Hepatocyte (in vitro differentiated cells): ENCODE data around the gene TFAM. TPM values are rescaled to one million over a fixed set of nuclear protein-coding genes. Genes with fewer than 3 reads are reported as not detected.
A peak's percentile ranks its signal among the peaks of the same experiment; 100 is the strongest.

Source experiments
- DNase-seq: peaks from one replicate; pipeline ENCODE4 v3.0.0-alpha.2; 2016; ENCODE audit warnings: low spot score
- H2AFZ ChIP-seq: fragments of 200-600 bp; sonication (generic); 2 replicates; pipeline ENCODE4 v1.6.0; 2016; ENCODE audit warnings: antibody characterized with exemption, mild to moderate bottlenecking
- H3K27ac ChIP-seq: fragments of 200-600 bp; sonication (generic); 2 replicates; pipeline ENCODE4 v1.5.1; 2016; ENCODE audit warnings: mild to moderate bottlenecking
- H3K27me3 ChIP-seq: fragments of 200-600 bp; sonication (generic); 2 replicates; pipeline ENCODE4 v1.6.1; 2016
- H3K36me3 ChIP-seq: fragments of 200-600 bp; sonication (generic); replicated peaks from 2 replicates; pipeline ENCODE4 v1.5.1; 2016; ENCODE audit warnings: low read depth; ENCODE audit not compliant: insufficient read depth
- H3K4me1 ChIP-seq: fragments of 200-600 bp; sonication (generic); 2 replicates; pipeline ENCODE4 v1.5.1; 2016; ENCODE audit warnings: mild to moderate bottlenecking, moderate library complexity; ENCODE audit not compliant: insufficient read depth
- H3K4me2 ChIP-seq: fragments of 200-600 bp; sonication (generic); 2 replicates; pipeline ENCODE4 v1.6.0; 2016
- H3K4me3 ChIP-seq: fragments of 200-600 bp; sonication (generic); 2 replicates; pipeline ENCODE4 v1.5.1; 2016; ENCODE audit warnings: mild to moderate bottlenecking
- H3K79me2 ChIP-seq: fragments of 200-600 bp; sonication (generic); 2 replicates; pipeline ENCODE4 v1.6.0; 2017; ENCODE audit warnings: mild to moderate bottlenecking
- H3K9me2 ChIP-seq: fragments of 200-600 bp; sonication (generic); replicated peaks from 2 replicates; pipeline ENCODE4 v1.6.0; 2017; ENCODE audit warnings: mild to moderate bottlenecking; ENCODE audit not compliant: insufficient read depth
- H3K9me3 ChIP-seq: fragments of 200-600 bp; sonication (generic); 2 replicates; pipeline ENCODE4 v1.5.1; 2016; ENCODE audit warnings: low read depth, mild to moderate bottlenecking
- H4K20me1 ChIP-seq: fragments of 200-600 bp; sonication (generic); 2 replicates; pipeline ENCODE4 v1.6.0; 2016; ENCODE audit warnings: mild to moderate bottlenecking; ENCODE audit not compliant: insufficient read depth, poor library complexity, severe bottlenecking
- EZH2 ChIP-seq: fragments of 200-600 bp; sonication (generic); IDR thresholded peaks from 2 replicates; pipeline ENCODE4 v1.6.1; 2016; ENCODE audit warnings: antibody characterized with exemption, mild to moderate bottlenecking, borderline replicate concordance
- EZH2phosphoT487 ChIP-seq: fragments of 200-600 bp; sonication (generic); IDR thresholded peaks from one replicate; pipeline ENCODE4 v1.6.1; 2018; ENCODE audit warnings: antibody characterized with exemption, mild to moderate bottlenecking, low read depth, moderate library complexity; ENCODE audit not compliant: unreplicated experiment, severe bottlenecking
- WGBS: methylation state at CpG from one replicate; pipeline ENCODE4 v1.1.6; 2016; ENCODE audit warnings: low lambda C conversion rate; ENCODE audit errors: missing lambda C conversion rate; 5-methylcytosine and 5-hydroxymethylcytosine counted together
- polyA plus RNA-seq: library from polyadenylated mRNA; unstranded; fragments of >200 nt; fragmentation: Nextera tagmentation; extraction: Ambion mirVana; gene quantifications from 2 replicates; pipeline ENCODE4 v1.2.1, GENCODE V29; 2016
- total RNA-seq: library from RNA; depleted of rRNA; stranded (reverse); fragments of >200 nt; gene quantifications from 2 replicates; pipeline ENCODE4 v1.2.3, GENCODE V29; 2014
- TF ChIP-seq, protein P1 (sequence below): fragments of 200-600 bp; sonication (generic); IDR thresholded peaks from 2 replicates; pipeline ENCODE4 v1.5.1; 2016; ENCODE audit warnings: antibody characterized with exemption, mild to moderate bottlenecking; ENCODE audit not compliant: poor library complexity

Gene TFAM
- total and polyA plus RNA-seq, 2 experiments from 2014 or later: 26.0 to 27.7 TPM

DNA sequence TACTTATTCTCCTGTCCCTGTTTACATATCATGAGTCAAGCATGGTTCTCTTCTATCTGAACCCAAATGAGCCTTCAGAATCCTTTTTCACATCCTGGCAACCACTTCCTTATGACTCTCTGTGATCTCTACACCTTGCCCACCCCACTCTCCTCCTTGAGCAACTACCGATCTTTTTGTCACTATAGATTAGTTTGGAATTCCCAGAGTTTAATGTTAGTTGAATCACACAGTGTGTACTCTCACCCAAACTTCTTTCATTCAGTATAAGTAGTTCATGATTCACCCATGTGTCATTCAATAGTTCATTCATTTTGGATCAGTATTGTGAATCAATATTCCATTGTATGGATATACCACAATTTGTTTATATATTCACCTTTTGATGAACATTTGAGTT is 55.3 kb downstream of the TFAM start:
- DNase-seq: no peak
- no peaks in the 10 kb centered on the region for H4K20me1 ChIP-seq
- H3K79me2 ChIP-seq: no peaks in the 10 kb centered on the region
- H3K4me1 ChIP-seq: peaks cover 5% of the 10 kb centered on the region
- no peaks in the 10 kb centered on the region for H3K9me2 ChIP-seq
- no peaks in the 10 kb centered on the region for H3K9me3 ChIP-seq
- 3% methylated on average over 1 of the region's 1 CpG for WGBS
- H3K27me3 ChIP-seq: no peaks in the 10 kb centered on the region
- no peak overlapping the region for H3K4me2 ChIP-seq
- TF ChIP-seq EZH2 (no peak), EZH2phosphoT487 (no peak)
- TF ChIP-seq, protein P1, sequence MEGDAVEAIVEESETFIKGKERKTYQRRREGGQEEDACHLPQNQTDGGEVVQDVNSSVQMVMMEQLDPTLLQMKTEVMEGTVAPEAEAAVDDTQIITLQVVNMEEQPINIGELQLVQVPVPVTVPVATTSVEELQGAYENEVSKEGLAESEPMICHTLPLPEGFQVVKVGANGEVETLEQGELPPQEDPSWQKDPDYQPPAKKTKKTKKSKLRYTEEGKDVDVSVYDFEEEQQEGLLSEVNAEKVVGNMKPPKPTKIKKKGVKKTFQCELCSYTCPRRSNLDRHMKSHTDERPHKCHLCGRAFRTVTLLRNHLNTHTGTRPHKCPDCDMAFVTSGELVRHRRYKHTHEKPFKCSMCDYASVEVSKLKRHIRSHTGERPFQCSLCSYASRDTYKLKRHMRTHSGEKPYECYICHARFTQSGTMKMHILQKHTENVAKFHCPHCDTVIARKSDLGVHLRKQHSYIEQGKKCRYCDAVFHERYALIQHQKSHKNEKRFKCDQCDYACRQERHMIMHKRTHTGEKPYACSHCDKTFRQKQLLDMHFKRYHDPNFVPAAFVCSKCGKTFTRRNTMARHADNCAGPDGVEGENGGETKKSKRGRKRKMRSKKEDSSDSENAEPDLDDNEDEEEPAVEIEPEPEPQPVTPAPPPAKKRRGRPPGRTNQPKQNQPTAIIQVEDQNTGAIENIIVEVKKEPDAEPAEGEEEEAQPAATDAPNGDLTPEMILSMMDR: no peak
- H3K4me3 ChIP-seq: no peak overlapping the region
- H2AFZ ChIP-seq: no peak overlapping the region
- H3K27ac ChIP-seq: no peak overlapping the region
- H3K36me3 ChIP-seq: no peaks in the 10 kb centered on the region

DNA sequence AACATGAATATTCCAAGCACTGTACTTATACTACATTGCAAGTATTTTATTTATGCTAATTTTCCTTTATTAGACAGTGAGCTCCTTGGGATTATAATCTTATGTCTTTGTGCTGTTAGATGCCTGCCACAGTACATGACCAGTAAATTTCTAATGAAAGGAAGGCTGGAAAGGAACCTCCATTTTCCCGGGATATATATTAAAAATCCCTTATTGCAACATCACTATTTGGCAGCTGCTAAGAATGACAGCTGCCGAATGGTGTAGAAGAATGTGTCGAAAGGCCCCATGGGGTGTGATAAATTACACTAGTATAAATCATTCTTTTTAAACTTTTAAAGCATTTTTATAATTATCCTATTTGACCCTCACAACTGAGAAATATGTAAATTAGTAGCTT is 59.1 kb downstream of the TFAM start:
- Histone ChIP-seq H2AFZ (peak overlapping the region; percentile 21), H3K4me2 (no peak overlapping the region), H4K20me1 (no peaks in the 10 kb centered on the region), H3K9me2 (no peaks in the 10 kb centered on the region), H3K79me2 (no peaks in the 10 kb centered on the region), H3K9me3 (no peaks in the 10 kb centered on the region), H3K27ac (no peak overlapping the region), H3K27me3 (no peaks in the 10 kb centered on the region), H3K4me3 (no peak overlapping the region), H3K36me3 (no peaks in the 10 kb centered on the region), H3K4me1 (peaks cover 5% of the 10 kb centered on the region)
- DNase-seq: no peak
- 61% methylated on average over 3 of the region's 3 CpGs for WGBS
- TF ChIP-seq EZH2phosphoT487 (no peak), EZH2 (no peak)
- TF ChIP-seq, protein P1: no peak

DNA sequence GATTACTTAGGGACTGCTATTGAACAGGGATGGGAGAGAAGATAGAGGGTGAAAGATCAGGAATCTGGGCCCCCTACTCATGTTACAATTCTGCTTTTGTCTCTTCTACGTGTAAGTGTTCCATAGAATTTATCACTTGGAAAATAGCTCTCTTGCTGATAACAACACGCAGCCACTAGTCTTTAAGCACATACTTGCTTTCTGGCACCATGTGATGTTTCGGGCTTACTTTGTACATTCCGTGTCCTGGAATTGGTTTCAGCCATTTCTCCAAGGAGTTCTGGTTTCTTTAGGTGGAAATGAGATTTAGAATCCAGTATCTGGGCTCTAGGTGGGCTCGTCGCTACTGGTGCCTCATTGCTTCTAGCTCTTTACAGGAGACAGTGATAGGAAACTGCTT is 59.7 kb downstream of the TFAM start:
- Histone ChIP-seq H3K36me3 (no peaks in the 10 kb centered on the region), H3K4me1 (peaks cover 5% of the 10 kb centered on the region), H3K4me3 (no peak overlapping the region), H3K27me3 (no peaks in the 10 kb centered on the region), H2AFZ (peak overlapping the region; percentile 21), H3K4me2 (peak overlapping the region; percentile 31), H4K20me1 (no peaks in the 10 kb centered on the region), H3K27ac (no peak overlapping the region), H3K79me2 (no peaks in the 10 kb centered on the region), H3K9me3 (no peaks in the 10 kb centered on the region), H3K9me2 (no peaks in the 10 kb centered on the region)
- 49% methylated on average over 6 of the region's 6 CpGs for WGBS
- no peak for DNase-seq
- no peak for TF ChIP-seq EZH2phosphoT487
- no peak for TF ChIP-seq EZH2
- TF ChIP-seq, protein P1: no peak
